Measurements from ENCODE around the gene SSR1. TPM values are rescaled to one million over a fixed set of nuclear protein-coding genes. Genes with fewer than 3 reads are reported as not detected.

Gene SSR1
- total and polyA plus RNA-seq, 9 of the 15 experiments (the other 6 are each of a cell fraction or from before 2014, with no cell fraction given), result 87.7 to 220 (median 144) TPM

GRCh38 chr6:7238900-7239589 is 74.0 kb downstream of the SSR1 start (continued):
- TF ChIP-seq ZNF277 (CRISPR knock-in tag; IDR thresholded peaks at IDR 0.05; ENCODE audit: borderline replicate concordance), result no peak
- no peak for TF ChIP-seq THRAP3 (IDR thresholded peaks at IDR 0.05; ENCODE audit: borderline replicate concordance)
- TF ChIP-seq PHF21A (IDR thresholded peaks at IDR 0.05; ENCODE audit: borderline replicate concordance, low read depth), result no peak
- peak; percentile 26; the same call in 1 of the 2 replicates for TF ChIP-seq TCF3 (CRISPR knock-in tag; IDR thresholded peaks at IDR 0.05)
- no peak for TF ChIP-seq MCM3 (IDR thresholded peaks at IDR 0.05)
- no peak for TF ChIP-seq RBM17 (IDR thresholded peaks at IDR 0.05; ENCODE audit: borderline replicate concordance, low read depth, low read length)
- TF ChIP-seq ELF4 (CRISPR knock-in tag; IDR thresholded peaks at IDR 0.05), result no peak
- no peak for TF ChIP-seq GTF2A2 (tag; IDR thresholded peaks at IDR 0.05)
- peak; percentile 89; the same call in 1 of the 2 replicates for TF ChIP-seq XRCC5 (IDR thresholded peaks at IDR 0.05; ENCODE audit: low read depth, low read length)
- TF ChIP-seq ZNF165 (CRISPR knock-in tag; IDR thresholded peaks at IDR 0.05; ENCODE audit: borderline replicate concordance), result no peak
- TF ChIP-seq ZNF274 (IDR thresholded peaks at IDR 0.05; ENCODE audit: borderline replicate concordance, low read depth, low read length), result no peak
- peak; percentile 78 for TF ChIP-seq ARID4B (CRISPR knock-in tag; IDR thresholded peaks at IDR 0.05)
- TF ChIP-seq POLR2AphosphoS2 (IDR thresholded peaks at IDR 0.05; ENCODE audit: low read length), result 0 out of 2 replicates have a peak, but pooled peaks have one; percentile 55
- TF ChIP-seq TCF15 (CRISPR knock-in tag; IDR thresholded peaks at IDR 0.05), result 0 out of 2 replicates have a peak, but pooled peaks have one; percentile 31
- TF ChIP-seq ZNF740 (CRISPR knock-in tag; IDR thresholded peaks at IDR 0.05), result 0 out of 2 replicates have a peak, but pooled peaks have one; percentile 18
- no peak for TF ChIP-seq ZNF740 (tag; IDR thresholded peaks at IDR 0.05)
- TF ChIP-seq MYBL2 (IDR thresholded peaks at IDR 0.05; ENCODE audit: low read depth), result no peak
- no peak for TF ChIP-seq MYBL2 (CRISPR knock-in tag; IDR thresholded peaks at IDR 0.05; ENCODE audit: borderline replicate concordance)
- no peak for TF ChIP-seq BCL6 (CRISPR knock-in tag; IDR thresholded peaks at IDR 0.05)
- TF ChIP-seq ZKSCAN8 (CRISPR knock-in tag; IDR thresholded peaks at IDR 0.05), result no peak
- TF ChIP-seq ZNF780A (CRISPR knock-in tag; IDR thresholded peaks at IDR 0.05), result no peak
- no peak; the same call in 1 of the 2 replicates for TF ChIP-seq ZNF143 (CRISPR knock-in tag; IDR thresholded peaks at IDR 0.05)
- TF ChIP-seq SRSF1 (IDR thresholded peaks at IDR 0.05; ENCODE audit: low read depth, low read length), result no peak
